ENCODE results near the gene LYPD6B.
A peak's percentile ranks its signal among the peaks of the same experiment; 100 is the strongest.

The LYPD6B gene

GRCh38 chr2:149223472-149224095 lies 185.1 kb downstream of the LYPD6B start:
- TF ChIP-seq CTCF (IDR thresholded peaks at IDR 0.05) = no peak
- Mint-ChIP-seq H3K4me1 (peaks cover 40% of the 10 kb centered on the region), H3K9me3 (no peaks in the 10 kb centered on the region), H3K27ac (no peak overlapping the region), H3K4me3 (no peak overlapping the region), H3K27me3 (ENCODE audit: low read depth, poor library complexity) (peaks cover 3% of the 10 kb centered on the region), H3K36me3 (ENCODE audit: low read depth) (no peaks in the 10 kb centered on the region)
- DNase-seq = no peak

- Mint-ChIP-seq H3K4me1 (peaks cover 40% of the 10 kb centered on the region), H3K27me3 (ENCODE audit: low read depth, poor library complexity) (peaks cover 3% of the 10 kb centered on the region), H3K36me3 (ENCODE audit: low read depth) (no peaks in the 10 kb centered on the region), H3K4me3 (no peak overlapping the region), H3K9me3 (no peaks in the 10 kb centered on the region), H3K27ac (no peak overlapping the region)
- no peak for DNase-seq
- no peak for TF ChIP-seq CTCF (IDR thresholded peaks at IDR 0.05)
Measured at GRCh38 chr2:149224543-149224942, 186.0 kb downstream of the LYPD6B start.

- Mint-ChIP-seq H3K4me3 (no peak overlapping the region), H3K27me3 (ENCODE audit: low read depth, poor library complexity) (peaks cover 8% of the 10 kb centered on the region), H3K36me3 (ENCODE audit: low read depth) (no peaks in the 10 kb centered on the region), H3K27ac (no peak overlapping the region), H3K9me3 (no peaks in the 10 kb centered on the region), H3K4me1 (peaks cover 40% of the 10 kb centered on the region)
- DNase-seq = no peak
- no peak for TF ChIP-seq CTCF (IDR thresholded peaks at IDR 0.05)
Measured at GRCh38 chr2:149225446-149225845, 186.9 kb downstream of the LYPD6B start.

GRCh38 chr2:149226790-149227189 lies 188.3 kb downstream of the LYPD6B start:
- no peak for DNase-seq
- no peak for TF ChIP-seq CTCF (IDR thresholded peaks at IDR 0.05)
- H3K27me3 Mint-ChIP-seq (ENCODE audit: low read depth, poor library complexity) = peaks cover 8% of the 10 kb centered on the region
- H3K9me3 Mint-ChIP-seq = peaks cover 1% of the 10 kb centered on the region
- peaks cover 32% of the 10 kb centered on the region for H3K4me1 Mint-ChIP-seq
- H3K4me3 Mint-ChIP-seq = no peak overlapping the region
- no peaks in the 10 kb centered on the region for H3K36me3 Mint-ChIP-seq (ENCODE audit: low read depth)
- peak overlapping the region; percentile 78 for H3K27ac Mint-ChIP-seq

- no peaks in the 10 kb centered on the region for H3K36me3 Mint-ChIP-seq (ENCODE audit: low read depth)
- peaks cover 7% of the 10 kb centered on the region for H3K27me3 Mint-ChIP-seq (ENCODE audit: low read depth, poor library complexity)
- peaks cover 21% of the 10 kb centered on the region for H3K4me1 Mint-ChIP-seq
- no peak for TF ChIP-seq CTCF (IDR thresholded peaks at IDR 0.05)
- no peak for DNase-seq
- peak overlapping the region; percentile 73 for H3K27ac Mint-ChIP-seq
- H3K4me3 Mint-ChIP-seq = no peak overlapping the region
- H3K9me3 Mint-ChIP-seq = peaks cover 15% of the 10 kb centered on the region
Measured at GRCh38 chr2:149235816-149236375, 197.4 kb downstream of the LYPD6B start.

- peaks cover 15% of the 10 kb centered on the region for H3K9me3 Mint-ChIP-seq
- H3K27me3 Mint-ChIP-seq (ENCODE audit: low read depth, poor library complexity) = peaks cover 7% of the 10 kb centered on the region
- no peak overlapping the region for H3K27ac Mint-ChIP-seq
- DNase-seq = no peak
- no peak for TF ChIP-seq CTCF (IDR thresholded peaks at IDR 0.05)
- H3K4me1 Mint-ChIP-seq = peaks cover 21% of the 10 kb centered on the region
- H3K36me3 Mint-ChIP-seq (ENCODE audit: low read depth) = no peaks in the 10 kb centered on the region
- no peak overlapping the region for H3K4me3 Mint-ChIP-seq
Measured at GRCh38 chr2:149236410-149236809, 197.9 kb downstream of the LYPD6B start.
